CD1c-positive myeloid dendritic cell (primary cell): Measurements from ENCODE around the gene PTTG1.

Source experiments
- DNase-seq: peaks from one replicate; pipeline ENCODE4 v3.0.0-alpha.2; 2016; ENCODE audit errors: extremely low spot score

Gene PTTG1

GRCh38 chr5:160423099-160423498 lies 1.4 kb downstream of the PTTG1 start:
- DNase-seq: no peak

GRCh38 chr5:160427607-160428006 lies 6.0 kb downstream of the PTTG1 start:
- no peak for DNase-seq

- DNase-seq: no peak
Measured at GRCh38 chr5:160432196-160432595, 10.5 kb downstream of the PTTG1 start.

DNA sequence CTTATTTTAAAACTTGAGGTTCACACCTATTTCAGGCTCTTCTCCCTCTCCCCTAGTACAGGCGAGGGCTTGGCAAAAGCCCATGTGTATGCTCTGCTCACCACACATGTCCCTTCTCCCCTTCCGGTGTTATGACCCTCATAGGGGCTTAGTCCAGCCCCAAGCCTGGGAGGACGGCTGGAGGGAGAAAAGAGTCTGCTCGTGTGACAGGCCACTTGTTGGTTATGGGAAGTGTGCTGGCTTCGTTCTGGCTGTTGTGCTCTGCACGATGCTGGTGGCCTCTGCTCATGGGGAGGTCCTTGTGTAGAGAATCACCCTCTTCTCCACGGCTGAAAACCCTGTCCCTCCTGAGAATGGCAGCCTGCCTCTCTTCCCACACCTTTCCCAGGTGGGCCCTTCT lies 11.1 kb downstream of the PTTG1 start:
- DNase-seq: no peak

- DNase-seq: no peak
Measured at GRCh38 chr5:160434022-160434531, 12.4 kb downstream of the PTTG1 start.

- DNase-seq: peak; percentile 56
Measured at GRCh38 chr5:160435532-160435931, 13.9 kb downstream of the PTTG1 start.

GRCh38 chr5:160436017-160436416 lies 14.4 kb downstream of the PTTG1 start:
- no peak for DNase-seq

GRCh38 chr5:160436661-160437060 lies 15.0 kb downstream of the PTTG1 start:
- peak; percentile 54 for DNase-seq

DNA sequence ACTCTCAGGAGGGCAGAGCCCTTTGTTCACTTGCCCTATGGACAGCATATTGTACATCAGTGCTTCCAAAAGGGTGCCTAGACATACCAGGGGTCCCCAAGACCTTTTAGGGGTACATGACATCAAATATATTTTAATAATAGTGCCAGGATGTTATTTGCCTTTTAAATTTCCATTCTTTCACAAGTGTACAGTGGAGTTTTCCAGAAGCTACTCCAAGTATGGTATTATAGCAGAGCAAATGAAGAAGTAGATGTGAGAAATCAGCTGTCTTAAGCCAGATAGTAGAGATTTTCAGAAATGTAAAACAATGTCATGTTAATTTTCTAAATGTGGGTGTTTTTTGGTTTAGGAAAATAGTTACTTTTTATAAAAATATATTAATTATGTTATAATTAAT lies 15.6 kb downstream of the PTTG1 start:
- DNase-seq: no peak

GRCh38 chr5:160438316-160439204 lies 16.9 kb downstream of the PTTG1 start:
- peak; percentile 78 for DNase-seq

DNA sequence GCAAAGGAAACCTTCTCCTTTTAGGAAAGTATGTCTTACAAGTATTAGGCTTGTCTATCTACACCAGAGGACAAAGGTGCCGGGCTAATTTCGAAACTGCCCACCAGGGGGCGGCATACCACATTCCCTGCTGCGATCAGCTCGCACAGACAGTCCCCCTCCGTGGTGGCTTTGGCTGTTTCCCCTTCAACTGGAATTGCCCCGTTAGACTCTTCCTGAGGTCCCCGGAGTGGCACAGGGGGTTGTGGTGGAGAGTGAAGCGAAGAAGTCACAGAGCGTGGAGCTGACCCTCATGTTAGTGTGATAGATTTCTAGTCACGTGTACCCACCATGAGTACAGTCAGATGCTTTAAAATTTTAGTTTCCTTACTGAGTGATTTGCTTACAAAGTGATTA lies 17.5 kb downstream of the PTTG1 start:
- peak; percentile 89 for DNase-seq

- no peak for DNase-seq
Measured at GRCh38 chr5:160441311-160441781, 19.7 kb downstream of the PTTG1 start.

GRCh38 chr5:160442824-160443431 lies 21.3 kb downstream of the PTTG1 start:
- no peak for DNase-seq

- no peak for DNase-seq
Measured at GRCh38 chr5:160444407-160444806, 22.8 kb downstream of the PTTG1 start.

DNA sequence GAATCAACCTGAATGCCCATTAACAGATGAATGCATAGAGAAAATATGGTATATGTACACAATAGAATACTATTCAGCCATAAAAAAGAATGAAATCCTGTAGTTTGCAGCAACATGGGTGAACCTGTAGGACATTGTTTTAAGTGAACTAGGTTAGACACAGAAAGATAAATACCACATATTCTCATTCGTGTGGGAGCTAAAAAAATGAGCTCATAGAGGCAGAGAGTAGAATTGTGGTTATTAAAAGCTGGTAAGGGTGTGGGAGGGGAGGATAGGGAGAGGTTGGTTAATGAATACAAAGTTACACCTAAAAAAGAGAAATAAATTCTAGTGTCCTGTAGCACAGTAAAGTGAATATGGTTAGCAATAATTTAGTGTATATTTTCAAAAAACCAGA lies 23.5 kb downstream of the PTTG1 start:
- DNase-seq: no peak

DNA sequence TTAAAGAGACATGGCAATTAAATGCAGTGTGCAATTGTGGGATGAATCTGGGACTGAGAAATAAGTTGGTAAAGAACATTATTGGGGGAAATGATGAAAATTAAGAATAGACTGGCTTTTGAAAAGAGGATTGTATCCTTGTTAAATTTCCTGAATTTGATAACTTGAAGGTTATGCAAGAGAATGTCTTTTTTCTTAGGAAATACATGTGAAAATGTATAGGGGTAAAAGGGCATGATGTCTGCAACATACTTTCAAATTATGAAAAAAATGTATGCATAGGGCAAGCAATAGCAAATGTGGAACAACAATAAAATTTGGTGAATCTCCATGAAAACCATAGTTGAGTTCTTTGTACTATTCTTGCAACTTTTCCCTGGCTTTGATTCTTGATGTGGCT lies 24.1 kb downstream of the PTTG1 start:
- no peak for DNase-seq

GRCh38 chr5:160448886-160449285 lies 27.2 kb downstream of the PTTG1 start:
- DNase-seq: no peak

- DNase-seq: no peak
Measured at GRCh38 chr5:160449458-160449857, 27.8 kb downstream of the PTTG1 start.

DNA sequence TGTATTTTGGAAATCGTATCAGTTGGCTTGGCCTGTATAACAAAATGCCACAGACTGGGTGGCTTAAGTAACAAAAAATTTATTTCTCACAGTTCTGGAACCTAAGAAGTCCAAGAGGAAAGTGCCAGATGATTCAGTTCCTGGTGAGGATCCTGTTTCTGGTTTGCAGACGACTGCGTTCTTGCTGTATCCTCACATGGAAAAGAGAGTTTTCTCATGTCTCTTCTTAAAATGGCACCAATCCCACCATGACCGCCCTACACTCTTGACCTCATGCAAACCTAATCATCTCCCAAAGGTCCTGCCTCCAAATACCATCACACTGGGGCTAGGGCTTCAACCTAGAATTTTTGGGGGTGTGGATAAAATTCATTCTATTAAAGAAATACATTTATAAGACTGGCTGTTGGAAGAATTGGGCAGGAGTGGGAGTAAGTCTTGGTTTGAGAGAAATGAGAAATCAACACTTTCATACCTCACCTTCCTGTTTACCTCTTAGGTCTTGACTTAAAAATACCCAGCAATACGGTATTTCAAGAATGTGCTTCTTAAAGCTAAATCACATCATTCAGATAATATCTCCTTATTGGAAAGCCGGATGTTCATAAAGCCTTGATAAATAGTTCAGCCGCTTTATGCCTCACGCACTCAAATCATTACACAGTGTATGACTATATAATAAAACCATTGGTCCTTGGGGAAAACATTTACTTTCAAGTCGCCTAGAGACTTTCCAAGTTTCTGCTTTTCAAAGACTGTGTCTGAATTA lies 28.7 kb downstream of the PTTG1 start:
- DNase-seq: no peak

GRCh38 chr5:160451281-160451680 lies 29.6 kb downstream of the PTTG1 start:
- no peak for DNase-seq

DNA sequence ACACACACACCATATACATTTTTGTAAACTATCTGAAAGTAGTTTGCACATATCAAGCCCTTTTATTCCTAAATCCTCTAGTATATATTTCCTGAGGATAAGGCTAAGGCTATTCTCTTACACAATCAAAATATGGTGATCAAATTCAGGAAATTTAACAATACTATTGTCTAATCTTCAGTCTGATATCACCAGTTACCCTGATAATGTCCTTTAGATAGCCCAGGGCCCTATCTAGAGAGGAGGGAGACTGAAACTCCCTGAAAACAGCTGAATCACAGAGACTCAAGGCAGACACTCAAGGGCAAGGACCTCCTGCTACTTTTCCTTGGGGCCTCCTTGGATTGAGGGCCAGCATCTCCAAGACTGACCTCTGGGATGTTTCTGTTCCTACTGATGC lies 30.4 kb downstream of the PTTG1 start:
- DNase-seq: no peak

DNA sequence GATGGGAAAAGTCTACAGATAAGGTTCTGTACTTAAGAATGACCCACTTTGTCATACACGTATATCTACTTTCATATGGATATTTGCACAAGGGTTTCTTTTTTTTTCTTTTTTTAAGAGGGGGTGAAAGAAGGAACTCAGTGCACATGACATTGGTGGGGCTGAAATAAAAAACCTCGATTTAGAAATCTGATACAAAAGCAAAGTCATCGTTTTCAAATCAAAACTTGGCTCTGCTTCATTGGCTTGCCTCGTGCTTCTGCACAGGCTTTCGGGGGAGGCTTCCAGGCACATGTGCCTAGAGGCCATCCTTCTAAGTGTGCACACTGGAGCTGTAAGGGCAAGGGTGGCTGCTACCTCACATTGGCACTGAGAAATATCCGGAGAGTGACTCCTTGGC lies 31.1 kb downstream of the PTTG1 start:
- no peak for DNase-seq
